Adipose tissue (tissue), 3 donors: ENCODE results near the gene MRPS18B. TPM values are rescaled to one million over a fixed set of nuclear protein-coding genes. Genes with fewer than 3 reads are reported as not detected.
"Not testable (repeated sequence)": the region's sequence is repeated elsewhere in the genome, so short reads cannot be mapped to it uniquely, and the experiment has no call there.

ENCODE experiments used
- H3K27ac ChIP-seq: one replicate; pipeline ENCODE4 v1.5.1; 2013; ENCODE audit warnings: low read depth, low read length
- WGBS, 3 donors: extraction: QIAGEN DNeasy Blood & Tissue Kit; methylation state at CpG; one replicate each; pipeline ENCODE4 v1.1.7; 2013; 5-methylcytosine and 5-hydroxymethylcytosine counted together
- polyA plus RNA-seq, 3 donors: library from polyadenylated mRNA; stranded (reverse); fragments of 200-250 nt; gene quantifications; one replicate each; pipeline ENCODE4 v1.2.3, GENCODE V29; 2013
- donor health status: healthy with polysubstance abuse.
- donor health status: Bipolar disorder and iron deficiency.
- donor health status: healthy.

Gene MRPS18B
- polyA plus RNA-seq, 3 donors: 69.1 to 88.1 (median 77.1) TPM

DNA sequence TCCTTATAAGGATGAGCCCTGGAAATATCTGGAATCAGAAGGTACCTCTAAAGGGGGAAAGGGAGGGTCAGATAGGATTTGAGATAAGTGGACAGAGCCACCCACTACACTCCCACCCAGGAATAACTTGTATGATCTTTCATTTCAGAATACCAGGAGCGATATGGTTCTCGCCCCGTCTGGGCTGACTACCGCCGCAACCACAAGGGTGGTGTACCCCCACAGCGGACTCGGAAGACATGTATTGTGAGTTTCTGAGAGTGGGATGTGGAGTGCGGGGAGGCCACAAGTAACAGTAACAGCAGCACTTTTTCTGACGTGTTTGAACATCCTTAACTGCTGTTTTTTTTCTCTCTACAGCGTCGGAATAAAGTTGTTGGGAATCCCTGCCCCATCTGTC lies 1.9 kb downstream of the MRPS18B start:
- 94 to 96% (median 95%) methylated on average over 11 of the region's 11 CpGs for WGBS, 3 donors
- no peak overlapping the region for H3K27ac ChIP-seq

DNA sequence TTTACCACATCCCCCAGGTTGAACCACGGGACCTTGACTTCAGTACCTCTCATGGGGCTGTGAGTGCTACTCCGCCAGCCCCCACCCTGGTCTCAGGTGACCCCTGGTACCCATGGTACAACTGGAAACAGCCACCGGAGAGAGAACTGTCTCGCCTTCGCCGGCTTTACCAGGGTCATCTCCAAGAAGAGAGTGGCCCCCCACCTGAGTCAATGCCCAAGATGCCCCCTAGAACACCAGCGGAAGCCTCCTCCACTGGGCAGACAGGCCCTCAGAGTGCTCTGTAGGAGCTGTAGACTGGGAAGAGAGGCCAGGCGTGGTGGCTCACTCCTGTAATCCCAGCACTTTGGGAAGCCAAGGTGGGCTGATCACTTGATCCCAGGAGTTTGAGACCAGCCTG lies 7.9 kb downstream of the MRPS18B start:
- no peak overlapping the region for H3K27ac ChIP-seq
- WGBS, 3 donors: 95 to 97% (median 95%) methylated on average over 8 of the region's 8 CpGs

DNA sequence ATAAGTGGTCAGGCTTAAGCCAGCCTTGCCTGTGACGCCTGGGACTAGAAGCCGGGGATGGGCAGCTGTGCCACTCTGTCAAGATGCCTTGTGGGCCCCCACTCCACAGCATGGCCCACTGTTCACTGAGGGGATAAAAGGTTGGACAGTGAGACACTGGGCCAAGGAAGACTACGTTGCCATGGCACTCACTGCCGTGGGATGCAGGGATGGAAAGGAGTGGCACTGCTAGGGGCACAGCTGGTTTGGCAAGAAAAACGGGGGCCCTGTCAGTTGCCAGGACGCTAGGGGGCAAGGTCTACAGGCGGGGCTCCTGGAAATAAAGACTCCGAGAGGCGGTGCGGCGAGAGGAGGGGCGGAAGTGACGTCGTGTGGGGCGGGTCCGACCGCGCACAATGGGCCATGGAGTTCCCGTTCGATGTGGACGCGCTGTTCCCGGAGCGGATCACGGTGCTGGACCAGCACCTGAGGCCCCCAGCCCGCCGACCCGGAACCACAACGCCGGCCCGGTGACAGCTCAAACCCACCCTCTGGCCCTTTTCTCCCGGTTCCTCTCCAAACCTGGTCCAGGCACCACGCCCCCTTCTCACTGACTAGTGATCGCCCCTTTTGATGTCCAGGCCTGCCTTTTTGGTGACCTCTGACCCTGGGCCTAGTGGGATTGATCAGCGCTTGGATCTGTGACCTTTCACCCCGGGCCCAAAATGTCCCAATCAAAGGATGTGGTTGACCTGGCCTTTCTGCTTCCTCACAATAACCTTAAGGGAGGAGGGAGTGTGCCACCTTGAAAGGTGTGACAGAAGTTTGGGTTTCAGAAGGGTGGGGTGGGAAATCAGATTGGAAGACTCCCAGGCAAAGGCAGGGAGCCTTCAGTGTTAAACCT lies 9.1 kb downstream of the MRPS18B start, which contains the start of gene ATAT1:
Gene ATAT1, plus strand, starts transcription at position 391 of the 883 bp plus-strand sequence.
- WGBS, 3 donors: 3% methylated on average over 29 to 36 of the region's 36 CpGs
- peak within 1 kb of the TSS; percentile 91 for H3K27ac ChIP-seq

DNA sequence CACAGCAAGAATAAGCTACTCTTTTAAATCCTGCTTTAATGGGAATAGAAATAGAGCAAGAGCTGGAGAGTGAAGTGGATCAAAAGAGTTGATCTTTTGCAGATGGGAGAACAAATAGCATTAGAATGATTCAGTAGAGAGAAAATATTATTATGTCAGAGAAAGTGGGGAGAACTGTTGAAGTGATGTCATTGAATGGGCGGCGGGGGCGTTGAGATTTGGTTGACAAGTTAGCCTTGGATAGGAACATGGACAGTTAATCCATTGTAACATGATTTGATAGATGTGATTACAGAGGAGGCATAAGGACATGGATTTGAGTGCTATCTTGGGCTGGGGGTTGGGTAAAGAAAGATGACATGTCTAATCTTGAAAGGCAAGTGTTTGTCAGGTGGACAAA lies 18.2 kb downstream of the MRPS18B start:
- 93 to 95% (median 93%) methylated on average over 3 of the region's 3 CpGs for WGBS, 3 donors
- no peak overlapping the region for H3K27ac ChIP-seq

DNA sequence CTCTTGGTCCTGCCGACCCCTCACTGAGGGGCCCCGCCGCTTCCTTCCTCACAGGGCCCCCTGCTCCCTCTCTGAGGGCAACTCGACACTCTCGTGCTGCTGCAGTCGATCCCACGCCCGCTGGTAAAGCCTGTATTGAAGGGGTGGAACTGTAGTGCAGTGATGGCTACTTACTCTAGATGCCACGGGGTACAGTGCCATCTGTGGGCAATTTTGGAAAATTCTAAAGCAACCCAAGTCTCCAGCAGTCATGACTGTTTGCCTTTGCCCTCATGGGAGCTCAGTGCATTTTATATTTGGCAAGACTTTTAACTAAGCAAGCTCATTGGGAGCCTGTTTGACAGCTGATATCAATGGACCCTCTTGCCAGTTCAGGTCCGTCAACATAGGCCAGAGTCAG lies 22.8 kb downstream of the MRPS18B start:
- no peak overlapping the region for H3K27ac ChIP-seq
- WGBS, 3 donors: 68 to 78% (median 73%) methylated on average over 10 of the region's 10 CpGs

DNA sequence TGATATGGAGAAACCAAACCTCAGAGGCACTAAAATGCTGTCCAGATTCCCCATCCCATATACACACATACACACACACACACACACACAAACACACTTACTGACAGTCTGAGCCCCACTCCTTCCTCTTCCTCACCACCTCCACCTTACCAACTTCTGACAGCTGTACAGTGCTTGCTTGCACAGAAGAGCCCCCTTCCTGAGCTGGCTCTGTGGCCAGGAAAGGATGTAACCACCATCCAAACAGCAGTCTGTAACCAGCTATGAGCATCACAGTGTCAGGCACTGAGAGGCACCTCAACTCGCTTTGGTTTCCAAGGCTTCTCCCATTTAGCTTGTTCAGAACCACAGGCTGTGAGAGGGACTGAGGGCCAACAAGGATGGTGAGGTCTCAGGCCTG lies 23.4 kb downstream of the MRPS18B start:
- 46 to 94% (median 66%) methylated on average over 1 of the region's 1 CpG for WGBS, 3 donors
- H3K27ac ChIP-seq: no peak overlapping the region

DNA sequence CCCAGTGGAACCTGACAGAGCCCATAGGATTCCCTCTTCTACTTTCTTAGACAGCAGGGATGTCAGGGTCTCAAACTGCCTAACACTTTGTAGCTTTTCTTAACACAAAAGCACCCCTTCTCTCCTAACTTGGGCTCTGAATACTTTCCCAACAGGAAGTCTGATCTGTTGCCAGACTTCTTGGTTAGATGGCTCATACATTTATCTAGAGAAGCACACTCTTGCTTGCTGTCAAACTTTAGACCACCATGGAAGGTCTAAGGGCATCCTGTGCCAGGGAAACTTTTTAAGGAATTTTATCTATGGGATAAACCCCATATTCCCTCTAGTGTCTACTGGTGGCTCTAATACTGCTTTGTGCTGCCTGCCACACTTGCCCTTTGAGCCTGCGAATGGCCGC lies 26.0 kb downstream of the MRPS18B start:
- WGBS, 3 donors: 92 to 96% (median 95%) methylated on average over 2 of the region's 2 CpGs
- no peak overlapping the region for H3K27ac ChIP-seq

DNA sequence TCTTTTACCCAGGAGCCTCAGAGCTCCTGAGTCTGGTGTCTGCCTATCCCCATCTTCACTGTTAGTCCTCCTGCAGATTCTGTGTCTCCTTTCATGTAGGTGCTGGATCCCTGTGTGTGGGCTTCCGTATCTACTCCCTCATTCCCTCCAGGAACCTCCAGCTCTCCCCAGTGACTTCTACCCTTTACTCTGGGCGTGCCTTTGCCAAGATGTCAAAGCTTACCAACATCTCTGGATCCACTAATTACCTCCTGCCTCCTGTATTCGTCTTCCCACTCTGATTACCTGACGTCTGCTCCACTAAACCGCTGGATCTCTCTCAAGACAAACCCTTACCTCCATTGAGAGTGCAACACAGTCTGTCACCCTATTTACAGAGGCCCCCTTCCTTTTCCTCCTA lies 27.1 kb downstream of the MRPS18B start:
- no peak overlapping the region for H3K27ac ChIP-seq
- 73 to 78% (median 77%) methylated on average over 5 of the region's 5 CpGs for WGBS, 3 donors

DNA sequence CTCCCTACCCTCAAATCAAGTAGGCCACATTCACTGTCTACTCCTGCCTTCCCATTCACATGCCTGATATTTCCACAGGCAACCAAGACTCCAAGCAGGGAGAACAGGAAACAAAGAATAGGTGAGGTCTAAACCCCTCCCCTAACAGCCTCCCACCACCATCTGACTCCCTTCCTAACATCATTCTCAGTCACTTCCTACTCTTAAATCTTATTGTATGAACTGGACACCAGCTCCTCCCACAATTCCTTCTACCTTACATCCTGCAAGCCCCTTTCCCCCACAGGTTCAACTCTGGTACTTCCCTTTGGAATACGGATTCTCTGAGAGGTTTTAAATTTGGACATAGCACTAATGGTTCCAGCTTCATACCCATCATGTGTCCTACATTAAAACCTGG lies 28.3 kb downstream of the MRPS18B start:
- WGBS, 3 donors: 62 to 80% (median 74%) methylated on average over 1 of the region's 1 CpG
- no peak overlapping the region for H3K27ac ChIP-seq

DNA sequence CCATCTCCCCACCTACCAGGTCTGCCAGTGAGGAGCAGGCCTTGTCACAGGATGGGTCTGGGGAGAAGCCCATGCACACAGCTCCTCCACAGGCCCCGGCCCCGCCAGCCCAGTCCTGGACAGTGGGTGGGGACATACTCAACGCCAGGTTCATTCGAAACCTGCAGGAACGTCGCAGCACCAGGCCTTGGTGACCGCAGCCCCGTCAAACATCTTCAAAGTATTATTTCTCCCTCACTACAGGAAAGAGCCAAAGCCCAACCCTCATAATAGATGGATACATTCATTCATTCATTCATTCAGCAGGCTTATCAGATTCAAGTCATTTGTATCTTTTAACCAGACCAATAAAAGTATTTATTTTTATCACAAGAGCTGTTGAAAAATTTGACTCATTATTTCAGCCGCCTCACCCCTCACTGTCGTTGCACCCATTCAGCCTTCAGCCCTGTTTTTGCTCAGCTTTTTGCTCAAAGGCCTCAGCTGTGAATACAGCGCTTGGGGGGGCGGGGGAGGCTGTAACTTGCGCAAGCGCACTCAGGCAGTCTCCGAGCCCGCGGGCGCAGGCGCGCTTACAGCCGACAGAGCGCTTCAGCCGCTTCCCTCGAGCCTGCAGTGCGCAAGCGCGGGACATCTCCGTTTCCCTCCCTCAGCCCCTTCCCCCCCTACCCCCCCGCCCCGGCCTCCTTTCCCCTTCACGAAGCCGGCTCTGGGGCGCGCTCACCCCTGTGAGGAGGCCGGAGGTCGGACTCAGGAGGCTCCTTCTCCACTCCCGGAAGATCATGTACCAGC lies 29.0 kb downstream of the MRPS18B start, which contains the start of gene C6orf136:
Gene C6orf136, plus strand, starts transcription at position 684 of the 792 bp plus-strand sequence. Its CDS starts 99 bp downstream, at position 783.
- WGBS, 3 donors: 11 to 13% (median 12%) methylated on average over 30 to 37 of the region's 37 CpGs
- peak within 1 kb of the TSS; percentile 6 for H3K27ac ChIP-seq

DNA sequence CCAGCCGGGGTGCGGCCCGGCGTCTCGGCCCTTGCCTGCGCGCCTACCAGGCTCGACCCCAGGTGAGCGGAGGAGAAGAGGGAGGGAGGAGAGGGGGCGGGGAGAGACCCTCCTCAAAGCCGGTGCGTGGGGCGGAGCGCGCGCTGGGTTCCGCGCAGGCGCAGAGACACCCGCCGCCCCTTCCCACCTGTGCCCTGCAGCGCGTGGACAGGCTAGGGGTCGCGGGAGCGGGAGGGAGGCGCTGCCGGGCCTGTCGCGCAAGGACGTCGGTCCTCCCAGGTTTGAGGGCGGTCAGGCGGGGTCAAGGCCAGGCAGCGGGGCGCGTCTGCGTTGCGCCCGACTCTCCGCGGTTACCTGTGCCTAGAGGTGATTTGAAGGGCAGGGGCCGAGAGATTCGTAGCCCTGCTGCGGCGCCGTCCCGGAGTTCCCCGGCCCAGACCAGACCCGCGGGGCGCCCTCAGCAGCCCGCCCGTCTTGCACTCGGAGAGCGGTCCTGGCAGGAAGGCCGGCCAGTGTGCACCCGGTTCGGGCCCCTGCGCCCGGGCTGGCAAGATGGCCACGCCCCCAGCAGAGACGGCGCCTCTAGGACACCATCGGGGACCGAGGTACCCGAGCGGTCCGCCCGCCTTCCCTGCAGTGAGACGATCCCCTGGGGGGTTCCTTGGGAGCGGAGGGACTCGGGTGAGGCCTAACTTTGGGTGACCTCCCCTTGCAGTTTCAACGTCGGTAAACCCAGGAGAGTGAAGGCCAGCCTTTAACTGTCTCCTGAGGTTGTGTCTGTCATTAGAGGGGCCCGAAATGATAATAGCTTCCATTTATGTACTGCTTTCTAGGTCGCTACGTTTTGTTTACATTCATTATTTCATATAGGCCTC lies 29.8 kb downstream of the MRPS18B start:
- 0 to 1% (median 1%) methylated on average over 53 to 78 of the region's 78 CpGs for WGBS, 3 donors
- no peak overlapping the region for H3K27ac ChIP-seq

DNA sequence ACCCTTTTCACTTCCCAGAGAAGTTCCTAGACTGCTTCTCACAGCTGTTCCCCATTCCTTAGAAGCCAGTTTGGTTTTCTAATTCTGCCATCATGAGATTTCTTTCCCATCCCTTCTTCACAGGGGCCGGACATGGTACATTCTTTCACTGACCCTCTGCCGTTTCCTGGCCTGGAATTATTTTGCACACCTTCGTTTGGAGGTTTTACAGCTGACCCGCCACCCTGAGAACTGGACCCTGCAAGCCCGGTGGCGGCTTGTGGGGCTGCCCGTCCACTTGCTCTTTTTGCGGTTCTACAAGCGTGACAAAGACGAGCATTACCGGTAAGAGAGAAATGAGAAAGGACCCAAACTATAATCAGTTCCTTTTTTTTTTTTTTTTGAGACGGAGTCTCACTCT lies 33.5 kb downstream of the MRPS18B start:
- no peak overlapping the region for H3K27ac ChIP-seq
- WGBS, 3 donors: 88 to 93% (median 92%) methylated on average over 12 of the region's 12 CpGs

DNA sequence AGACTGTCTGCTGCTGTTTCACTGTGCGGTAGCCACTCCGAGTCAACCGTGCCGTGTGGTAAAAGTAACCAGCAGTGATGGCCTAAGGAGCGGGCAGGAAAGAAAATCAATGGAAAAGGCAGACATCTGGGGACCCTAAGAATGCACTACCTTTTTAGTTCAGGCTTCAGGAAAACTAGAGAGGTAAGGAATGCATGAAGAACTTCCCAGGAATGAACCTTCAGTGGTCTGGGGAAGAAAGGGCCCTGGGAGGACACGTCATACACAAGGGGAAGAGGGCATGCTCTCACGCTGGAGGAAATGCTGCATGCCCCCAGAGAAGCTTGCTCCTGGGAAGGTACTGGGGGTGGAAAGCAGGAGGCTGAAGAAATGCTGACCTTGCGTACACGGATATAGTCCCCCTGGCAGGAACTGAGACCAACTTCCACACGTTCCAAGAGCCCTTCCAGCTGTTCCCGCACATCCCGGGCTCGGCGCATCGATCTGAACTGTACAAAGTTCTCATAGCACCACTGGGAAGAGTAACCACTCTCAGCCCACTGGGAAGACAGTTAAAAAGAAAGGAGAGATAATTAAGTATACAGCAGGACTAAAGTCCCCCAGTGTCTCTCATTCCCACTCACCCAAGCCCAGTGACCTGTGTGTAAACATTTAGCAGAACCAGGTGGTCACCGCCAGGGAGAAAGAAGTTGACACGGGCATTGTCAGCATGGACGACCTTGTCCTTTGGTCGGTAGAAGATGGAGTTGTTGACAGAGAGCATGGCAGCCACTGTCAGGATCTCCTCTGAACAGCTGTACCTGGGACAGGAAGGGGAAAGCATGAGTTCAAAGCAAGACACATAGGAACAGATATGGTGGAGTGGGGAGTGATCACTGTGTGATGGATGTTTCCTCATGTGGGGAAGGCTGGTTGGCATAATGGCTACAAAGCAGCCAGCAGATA lies 37.4 kb downstream of the MRPS18B start:
- H3K27ac ChIP-seq: no peak overlapping the region
- 86 to 93% (median 89%) methylated on average over 19 of the region's 19 CpGs for WGBS, 3 donors

DNA sequence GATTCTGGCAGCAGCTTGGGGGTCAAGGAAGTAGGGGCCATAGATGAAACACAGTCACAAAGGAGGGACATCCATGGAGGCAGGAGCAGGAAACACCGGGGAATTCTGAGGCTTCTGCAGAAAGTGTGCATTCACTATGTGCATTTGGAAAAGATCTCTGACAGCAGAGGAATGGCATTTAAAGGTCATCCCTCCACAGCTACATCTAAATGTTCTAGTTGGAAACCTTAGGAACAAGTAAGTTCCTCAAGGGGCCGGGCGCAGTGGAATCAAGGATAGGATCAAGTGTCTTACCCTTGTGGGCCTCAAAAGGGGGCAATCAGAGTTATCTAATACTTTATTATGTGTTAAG lies 38.1 kb downstream of the MRPS18B start:
- H3K27ac ChIP-seq: no peak overlapping the region
- 93 to 97% (median 96%) methylated on average over 3 of the region's 3 CpGs for WGBS, 3 donors

DNA sequence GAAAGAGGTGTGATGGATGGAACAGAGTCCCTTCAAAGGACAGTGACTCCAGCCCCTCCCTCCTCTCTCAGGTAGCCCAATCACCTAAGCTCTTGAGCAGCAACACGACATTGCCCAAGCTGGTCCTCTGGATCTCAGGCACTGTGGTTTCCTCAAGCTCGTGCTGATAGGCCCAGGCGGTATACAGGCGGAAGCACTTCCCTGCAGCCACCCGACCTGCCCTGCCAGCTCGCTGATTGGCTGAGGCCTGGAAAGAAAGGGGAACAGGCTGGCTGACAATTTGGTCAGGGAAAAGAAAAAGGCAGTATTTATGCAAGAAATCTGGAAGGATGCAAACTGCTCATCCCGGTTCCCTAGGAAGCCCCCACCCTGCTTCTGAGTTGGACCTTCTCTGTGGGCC lies 38.9 kb downstream of the MRPS18B start:
- 49 to 78% (median 61%) methylated on average over 7 of the region's 7 CpGs for WGBS, 3 donors

DNA sequence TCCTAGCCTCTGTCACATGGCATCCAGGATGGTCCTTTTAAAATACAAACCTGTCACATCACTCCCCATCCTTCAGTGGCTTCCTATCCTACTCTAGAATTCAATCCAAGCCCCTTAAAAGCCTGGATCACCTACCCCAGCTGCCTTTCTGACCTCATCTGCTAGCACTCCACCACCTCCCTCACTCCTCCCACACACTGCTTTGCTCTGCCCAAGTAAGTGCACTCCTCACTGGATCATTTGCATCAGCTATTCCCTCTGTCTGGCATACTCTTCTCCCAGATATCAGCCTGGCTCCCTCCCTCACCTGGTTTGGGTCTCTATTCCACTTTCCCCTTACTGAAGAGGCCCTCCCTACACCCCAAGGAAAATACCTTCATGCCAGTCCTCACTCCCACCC lies 39.8 kb downstream of the MRPS18B start:
- H3K27ac ChIP-seq: no peak overlapping the region

More for the DNA sequence above, 38.9 kb downstream of the MRPS18B start:
- no peak overlapping the region for H3K27ac ChIP-seq

DNA sequence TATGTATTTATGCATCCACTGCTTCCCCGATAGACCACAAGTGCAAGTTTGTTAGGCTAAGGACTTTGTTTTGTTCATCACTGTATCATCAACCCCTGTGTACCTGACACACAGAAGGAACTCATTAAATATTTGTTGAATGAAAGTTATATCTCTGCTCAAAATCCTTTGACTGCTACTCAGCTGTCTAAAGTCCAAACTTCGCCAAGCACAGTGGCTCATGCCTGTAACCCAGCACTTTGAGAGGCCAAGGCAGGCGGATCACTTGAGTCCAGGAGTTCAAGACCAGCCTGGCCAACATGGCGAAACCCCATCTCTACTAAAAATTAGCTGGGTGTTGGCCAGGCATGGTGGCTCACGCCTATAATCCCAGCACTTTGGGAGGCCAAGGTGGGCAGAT lies 40.3 kb downstream of the MRPS18B start:
- H3K27ac ChIP-seq: not testable (repeated sequence)
- 89 to 96% (median 93%) methylated on average over 5 of the region's 5 CpGs for WGBS, 3 donors
